Measurements from ENCODE around the gene ELF3. TPM values are rescaled to one million over a fixed set of nuclear protein-coding genes. Genes with fewer than 3 reads are reported as not detected.
A peak's percentile ranks its signal among the peaks of the same experiment; 100 is the strongest.

The ELF3 gene
- total and polyA plus RNA-seq, 2 of the 13 experiments (the other 11 are each of a cell fraction or from before 2014, with no cell fraction given) = 11.5 to 55.1 TPM

DNA sequence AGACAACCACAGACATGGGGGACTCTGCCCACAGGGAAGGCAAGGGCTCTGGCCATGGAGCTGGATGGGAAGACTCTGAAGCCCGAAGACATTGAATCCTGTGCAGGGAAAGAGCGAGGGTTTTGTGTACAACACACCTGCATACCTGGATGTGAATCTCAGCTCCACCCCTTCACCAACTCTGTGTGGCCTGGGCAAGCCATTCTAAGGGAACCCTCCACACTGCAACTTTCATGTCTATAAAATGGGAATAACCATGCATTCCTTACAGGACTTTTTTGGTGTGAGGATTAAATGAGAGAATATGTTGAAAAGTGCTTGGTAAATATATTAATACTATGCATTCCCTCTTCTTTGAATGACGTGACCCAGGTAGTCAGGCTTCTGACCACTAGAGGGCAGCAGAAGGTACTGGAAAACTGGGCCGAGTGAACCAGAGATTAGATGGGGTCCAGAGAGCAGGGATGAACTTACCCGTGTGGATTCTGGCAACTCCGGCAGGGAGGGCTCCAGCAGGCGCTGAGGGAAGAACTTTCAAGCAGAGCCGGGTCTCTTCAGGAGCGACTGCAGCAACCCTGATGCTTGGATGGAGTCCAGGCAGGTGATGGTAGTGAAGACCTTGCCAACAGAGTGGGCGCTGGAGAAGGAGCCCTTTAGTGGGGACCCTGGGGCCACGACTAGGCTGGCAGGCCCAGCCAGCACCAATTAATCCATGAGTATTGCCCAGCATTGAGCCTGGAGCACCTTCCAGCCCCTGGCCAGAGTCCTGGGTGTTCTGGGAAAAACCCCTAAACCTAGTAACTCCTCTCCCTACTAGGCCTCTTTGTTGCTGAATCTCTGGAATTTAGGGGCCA is 834 bp upstream of the ELF3 start (continued):
- TF ChIP-seq, protein P1, sequence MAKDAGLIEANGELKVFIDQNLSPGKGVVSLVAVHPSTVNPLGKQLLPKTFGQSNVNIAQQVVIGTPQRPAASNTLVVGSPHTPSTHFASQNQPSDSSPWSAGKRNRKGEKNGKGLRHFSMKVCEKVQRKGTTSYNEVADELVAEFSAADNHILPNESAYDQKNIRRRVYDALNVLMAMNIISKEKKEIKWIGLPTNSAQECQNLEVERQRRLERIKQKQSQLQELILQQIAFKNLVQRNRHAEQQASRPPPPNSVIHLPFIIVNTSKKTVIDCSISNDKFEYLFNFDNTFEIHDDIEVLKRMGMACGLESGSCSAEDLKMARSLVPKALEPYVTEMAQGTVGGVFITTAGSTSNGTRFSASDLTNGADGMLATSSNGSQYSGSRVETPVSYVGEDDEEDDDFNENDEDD (CRISPR knock-in tag; IDR thresholded peaks at IDR 0.05; ENCODE audit: borderline replicate concordance) = no peak
- TF ChIP-seq ZFP62 (CRISPR knock-in tag; IDR thresholded peaks at IDR 0.05) = no peak
- TF ChIP-seq KAT7 (CRISPR knock-in tag; IDR thresholded peaks at IDR 0.05; ENCODE audit: borderline replicate concordance) = no peak
- no peak for TF ChIP-seq NR3C1 (CRISPR knock-in tag; IDR thresholded peaks at IDR 0.05)
- peak; percentile 48 for TF ChIP-seq XRCC5 (optimal IDR thresholded peaks at IDR 0.05; ENCODE audit: low read length)
- TF ChIP-seq ZBTB38 (CRISPR knock-in tag; IDR thresholded peaks at IDR 0.05) = no peak
- TF ChIP-seq ZSCAN25 (CRISPR knock-in tag; IDR thresholded peaks at IDR 0.05) = 0 out of 2 replicates have a peak, but pooled peaks have one; percentile 62
- TF ChIP-seq SSRP1 (CRISPR knock-in tag; IDR thresholded peaks at IDR 0.05) = no peak
- no peak for TF ChIP-seq ZNF550 (CRISPR knock-in tag; IDR thresholded peaks at IDR 0.05; ENCODE audit: borderline replicate concordance)
- TF ChIP-seq ZNF143 (CRISPR knock-in tag; IDR thresholded peaks at IDR 0.05) = peak; percentile 0; the same call in 1 of the 2 replicates
- no peak for TF ChIP-seq ZNF605 (CRISPR knock-in tag; IDR thresholded peaks at IDR 0.05)
- no peak; the same call in 1 of the 2 replicates for TF ChIP-seq ZNF891 (CRISPR knock-in tag; IDR thresholded peaks at IDR 0.05)
- no peak for TF ChIP-seq CBX2 (IDR thresholded peaks at IDR 0.05; ENCODE audit: low read depth, low read length)
- TF ChIP-seq CBX2 (CRISPR knock-in tag; IDR thresholded peaks at IDR 0.05; ENCODE audit: low read depth) = no peak
- TF ChIP-seq TCF7L2 (IDR thresholded peaks at IDR 0.05; ENCODE audit: low read depth, low read length) = no peak
- TF ChIP-seq ZNF788 (CRISPR knock-in tag; IDR thresholded peaks at IDR 0.05; ENCODE audit: borderline replicate concordance) = no peak
- no peak for TF ChIP-seq PLRG1 (conservative IDR thresholded peaks at IDR 0.05)
- TF ChIP-seq ADNP (CRISPR knock-in tag; IDR thresholded peaks at IDR 0.05) = no peak
- no peak for TF ChIP-seq ARHGAP35 (CRISPR knock-in tag; IDR thresholded peaks at IDR 0.05; ENCODE audit: borderline replicate concordance)
- no peak for TF ChIP-seq TBP (CRISPR knock-in tag; IDR thresholded peaks at IDR 0.05)
- TF ChIP-seq DPF2 (CRISPR knock-in tag; IDR thresholded peaks at IDR 0.05; ENCODE audit: borderline replicate concordance, low read depth) = no peak
- TF ChIP-seq ZNF816 (CRISPR knock-in tag; IDR thresholded peaks at IDR 0.05; ENCODE audit: borderline replicate concordance) = no peak
- no peak for TF ChIP-seq EED (CRISPR knock-in tag; IDR thresholded peaks at IDR 0.05)
- no peak for TF ChIP-seq ZNF841 (CRISPR knock-in tag; IDR thresholded peaks at IDR 0.05; ENCODE audit: borderline replicate concordance)
- TF ChIP-seq ARNT2 (CRISPR knock-in tag; IDR thresholded peaks at IDR 0.05; ENCODE audit: low read depth) = no peak
- TF ChIP-seq ZNF260 (CRISPR knock-in tag; IDR thresholded peaks at IDR 0.05; ENCODE audit: borderline replicate concordance, low read depth) = no peak
- no peak for TF ChIP-seq U2AF1 (optimal IDR thresholded peaks at IDR 0.05; ENCODE audit: low read depth, low read length)
- TF ChIP-seq SAFB2 (CRISPR knock-in tag; IDR thresholded peaks at IDR 0.05; ENCODE audit: borderline replicate concordance, low read depth) = 0 out of 2 replicates have a peak, but pooled peaks have one; percentile 7
- TF ChIP-seq, protein P2, sequence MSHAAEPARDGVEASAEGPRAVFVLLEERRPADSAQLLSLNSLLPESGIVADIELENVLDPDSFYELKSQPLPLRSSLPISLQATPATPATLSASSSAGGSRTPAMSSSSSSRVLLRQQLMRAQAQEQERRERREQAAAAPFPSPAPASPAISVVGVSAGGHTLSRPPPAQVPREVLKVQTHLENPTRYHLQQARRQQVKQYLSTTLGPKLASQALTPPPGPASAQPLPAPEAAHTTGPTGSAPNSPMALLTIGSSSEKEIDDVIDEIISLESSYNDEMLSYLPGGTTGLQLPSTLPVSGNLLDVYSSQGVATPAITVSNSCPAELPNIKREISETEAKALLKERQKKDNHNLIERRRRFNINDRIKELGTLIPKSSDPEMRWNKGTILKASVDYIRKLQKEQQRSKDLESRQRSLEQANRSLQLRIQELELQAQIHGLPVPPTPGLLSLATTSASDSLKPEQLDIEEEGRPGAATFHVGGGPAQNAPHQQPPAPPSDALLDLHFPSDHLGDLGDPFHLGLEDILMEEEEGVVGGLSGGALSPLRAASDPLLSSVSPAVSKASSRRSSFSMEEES (CRISPR knock-in tag; IDR thresholded peaks at IDR 0.05) = no peak
- no peak for TF ChIP-seq ATF1 (CRISPR knock-in tag; IDR thresholded peaks at IDR 0.05)
- no peak for TF ChIP-seq ZNF766 (CRISPR knock-in tag; IDR thresholded peaks at IDR 0.05; ENCODE audit: borderline replicate concordance)
